Fibroblast of lung (primary cell): Measurements from ENCODE around the gene ZNF813.
"Not testable (repeated sequence)": the region's sequence is repeated elsewhere in the genome, so short reads cannot be mapped to it uniquely, and the experiment has no call there.

Experiments used
- CTCF ChIP-seq, 2 donors: IDR thresholded peaks in 1 of 2; conservative IDR thresholded peaks in 1 of 2; 1 replicate in 1 of 2; 2 replicates in 1 of 2; pipeline ENCODE4 v1.5.1; 2011 to 2012; ENCODE audit warnings: low read length in 2 of 2, control low read depth in 1 of 2, inconsistent platforms in 1 of 2, low read depth in 1 of 2, mild to moderate bottlenecking in 1 of 2
- EZH2 ChIP-seq: IDR thresholded peaks from 2 replicates; pipeline ENCODE4 v1.5.1; 2012; ENCODE audit warnings: low read length, control low read depth, mild to moderate bottlenecking; ENCODE audit errors: missing control alignments

DNA sequence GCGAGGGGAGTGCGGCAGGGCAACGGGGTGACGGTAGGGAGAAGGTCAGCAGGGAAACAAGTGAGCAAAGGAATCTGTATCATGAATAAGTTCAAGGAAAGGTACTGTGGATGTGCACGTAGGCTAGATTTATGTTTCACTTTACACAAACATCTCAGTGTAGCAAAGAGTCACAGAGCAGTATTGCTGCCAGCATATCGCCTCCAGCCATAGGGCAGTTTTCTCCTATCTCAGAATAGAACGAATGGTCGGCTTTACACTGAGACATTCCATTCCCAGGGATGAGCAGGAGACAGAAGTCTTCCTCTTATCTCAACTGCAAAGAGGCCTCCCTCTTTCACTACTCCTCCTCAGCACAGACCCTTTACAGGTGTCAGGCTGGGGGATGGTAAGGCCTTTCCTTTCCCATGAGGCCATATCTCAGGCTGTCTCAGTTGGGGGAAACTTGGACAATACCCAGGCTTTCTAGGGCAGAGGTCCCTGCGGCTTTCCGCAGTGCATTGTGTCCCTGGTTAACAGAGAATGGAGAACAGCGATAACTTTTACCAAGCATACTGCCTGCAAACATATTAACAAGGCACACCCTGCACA, 7.3 kb upstream of the ZNF813 start:
- not testable (repeated sequence) for TF ChIP-seq EZH2; CTCF (conservative IDR thresholded peaks at IDR 0.05 in 1 of 2, IDR thresholded peaks at IDR 0.05 in 1 of 2; ENCODE audit: low read depth in 1 of 2, low read length in 2 of 2)
